HG02852 (cell line): ENCODE results near the gene ZNF789.
A peak's percentile ranks its signal among the peaks of the same experiment; 100 is the strongest.
"Not testable (repeated sequence)": the region's sequence is repeated elsewhere in the genome, so short reads cannot be mapped to it uniquely, and the experiment has no call there.

Source experiments
- ATAC-seq: cut with Tn5 transposase; IDR thresholded peaks from one replicate; pipeline ENCODE4 v1.9.1; 2021; ENCODE audit warnings: mild to moderate bottlenecking, moderate library complexity; ENCODE audit not compliant: unreplicated experiment

ZNF789 gene

DNA sequence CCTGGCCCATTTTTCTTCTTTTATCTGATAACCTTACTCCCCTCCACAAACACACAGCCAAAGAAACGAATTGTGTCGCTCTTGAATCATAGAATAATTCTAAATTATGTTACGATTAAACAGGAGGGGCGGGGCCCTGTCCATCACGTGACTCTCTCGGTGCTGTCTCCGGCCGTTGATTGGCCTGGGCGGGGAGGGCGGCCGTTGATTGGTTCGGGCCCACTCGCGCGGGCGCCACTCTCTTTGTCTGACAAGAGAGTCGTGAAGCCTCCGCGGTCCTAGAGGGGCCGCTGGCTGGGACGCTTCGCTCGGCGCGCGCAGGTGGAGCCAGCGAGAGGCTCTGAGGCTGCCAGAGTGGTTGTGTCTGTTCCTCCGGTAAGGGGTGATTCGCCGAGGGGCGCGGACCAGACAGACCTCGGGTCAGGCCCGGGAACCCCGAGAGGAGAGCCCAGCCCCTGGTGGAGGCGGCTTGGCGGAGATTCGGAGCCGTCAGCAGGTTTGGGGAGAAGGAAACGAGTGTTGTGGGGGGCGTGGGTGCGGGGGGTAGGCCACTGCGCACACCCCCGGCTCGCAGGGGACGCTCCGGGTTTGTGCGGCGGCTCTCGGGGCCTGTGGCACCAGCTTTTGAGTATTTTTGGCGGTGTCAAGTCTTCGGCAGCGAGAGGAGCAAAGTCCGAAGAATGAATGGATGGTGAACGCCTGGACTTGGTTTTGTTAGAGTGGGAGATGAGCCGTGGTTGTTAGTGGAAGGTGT lies at the start of gene ZNF789:
Gene ZNF789, plus strand, starts transcription at position 330 of the 754 bp plus-strand sequence. CDS start 3,567 bp downstream, outside the sequence.
- peak; percentile 94 for ATAC-seq

DNA sequence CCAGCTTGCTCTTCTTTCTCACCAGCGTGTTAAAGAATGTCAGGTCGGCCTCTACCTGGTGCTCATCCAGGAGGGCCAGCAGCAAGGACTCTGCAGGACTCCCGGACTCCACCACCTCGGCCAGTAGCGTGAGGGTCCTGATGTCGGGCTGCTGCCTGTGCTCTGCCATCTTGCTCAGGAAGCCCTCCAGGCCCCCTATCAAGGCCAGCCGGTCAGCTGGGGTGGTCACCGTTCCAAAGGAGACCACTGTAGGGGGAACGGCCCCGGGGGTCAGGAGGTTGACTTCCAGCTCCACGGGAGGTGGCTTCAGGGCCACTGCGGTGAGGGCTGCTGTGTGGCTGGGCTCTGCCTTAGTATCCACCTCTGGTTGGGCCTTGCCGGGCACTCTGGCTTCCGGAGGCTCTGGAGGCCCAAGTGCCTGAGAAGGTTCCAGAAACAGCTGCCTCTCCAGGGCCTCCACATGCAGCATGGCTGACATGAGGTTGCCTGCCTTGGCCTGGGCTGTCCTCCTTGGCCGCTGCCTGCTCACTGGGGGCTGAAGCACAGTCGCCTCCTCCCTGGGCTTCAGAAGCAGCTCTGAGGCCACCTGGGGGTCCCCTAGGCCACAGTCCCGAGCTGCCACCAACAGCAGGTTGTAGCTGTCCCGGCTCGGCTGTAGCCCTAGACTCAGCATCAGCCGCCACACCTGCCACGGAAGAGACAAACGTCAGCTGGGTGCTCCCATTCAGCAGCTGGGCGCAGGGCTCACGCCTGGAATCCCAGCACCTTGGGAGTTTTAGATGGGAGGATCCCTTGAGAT lies 47.6 kb upstream of the ZNF789 start:
- no peak for ATAC-seq

DNA sequence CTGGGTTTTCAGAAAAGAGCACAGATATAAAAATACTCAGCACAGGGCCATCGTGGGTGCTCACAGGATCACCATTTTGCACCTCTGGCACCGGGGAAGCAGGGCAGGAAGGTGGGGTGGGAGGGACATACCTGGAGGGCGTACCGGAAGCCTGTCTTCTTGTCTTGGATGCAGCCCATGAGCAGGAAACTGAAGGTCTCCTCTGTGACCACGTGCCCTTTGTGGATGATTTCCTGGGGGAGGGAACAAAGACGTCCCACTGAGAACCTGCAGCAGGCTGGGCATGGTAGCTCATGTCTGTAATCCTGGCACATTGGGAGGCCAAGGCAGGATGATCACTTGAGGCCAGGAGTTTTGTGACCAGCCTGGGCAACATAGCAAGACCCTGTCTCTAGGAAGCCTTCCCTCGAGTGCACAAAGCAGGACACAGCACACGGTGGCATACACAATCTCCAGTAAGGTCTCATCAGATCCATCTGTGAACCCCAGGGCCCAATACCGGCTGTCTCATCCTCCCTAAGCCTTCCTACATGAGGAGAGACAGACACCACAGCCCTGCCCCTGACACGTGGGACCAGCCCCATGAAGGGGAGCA lies 43.6 kb upstream of the ZNF789 start:
- ATAC-seq = no peak

DNA sequence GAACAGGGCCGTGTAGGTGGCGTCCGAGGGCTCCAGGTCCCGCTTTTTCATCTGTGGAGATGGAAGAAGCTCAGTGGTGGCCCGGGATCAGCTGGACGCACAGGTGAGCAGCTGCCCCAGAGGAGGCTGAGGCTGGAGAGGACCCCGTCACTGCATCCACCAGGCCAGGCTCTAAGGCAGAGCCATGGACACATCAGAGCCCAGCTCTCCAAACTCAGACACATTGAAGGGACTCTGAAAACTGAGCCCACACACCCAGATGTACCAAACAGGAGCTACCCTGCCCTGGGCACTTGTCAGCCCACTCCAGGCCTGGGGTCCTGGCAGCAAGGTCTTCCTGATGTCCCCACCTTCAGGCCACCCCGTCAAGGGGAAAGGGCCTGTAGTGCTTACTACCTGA lies 42.9 kb upstream of the ZNF789 start:
- no peak for ATAC-seq

DNA sequence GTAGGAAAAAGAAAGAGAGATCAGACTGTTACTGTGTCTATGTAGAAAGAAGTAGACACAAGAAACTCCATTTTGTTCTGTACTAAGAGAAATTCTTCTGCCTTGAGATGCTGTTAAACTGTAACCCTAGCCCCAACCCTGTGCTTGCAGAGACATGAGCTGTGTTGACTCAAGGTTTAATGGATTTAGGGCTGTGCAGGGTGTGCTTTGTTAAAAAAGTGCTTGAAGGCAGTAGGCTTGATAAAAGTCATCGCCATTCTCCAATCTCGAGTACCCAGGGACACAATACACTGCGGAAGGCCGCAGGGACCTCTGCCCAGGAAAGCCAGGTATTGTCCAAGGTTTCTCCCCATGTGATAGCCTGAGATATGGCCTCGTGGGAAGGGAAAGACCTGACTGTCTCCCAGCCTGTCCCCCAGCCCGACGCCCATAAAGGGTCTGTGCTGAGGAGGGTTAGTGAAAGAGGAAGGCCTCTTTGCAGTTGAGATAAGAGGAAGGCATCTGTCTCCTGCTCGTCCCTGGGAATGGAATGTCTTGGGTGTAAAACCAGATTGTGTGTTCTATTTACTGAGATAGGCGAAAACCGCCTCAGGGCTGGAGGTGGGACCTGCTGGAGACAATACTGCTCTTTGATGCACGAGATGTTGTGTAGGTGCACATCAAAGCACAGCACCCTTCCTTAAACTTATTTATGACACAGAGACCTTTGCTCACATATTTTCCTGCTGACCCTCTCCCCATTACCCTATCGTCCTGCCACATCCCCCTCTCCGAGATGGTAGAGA lies 40.7 kb upstream of the ZNF789 start:
- ATAC-seq = not testable (repeated sequence)

DNA sequence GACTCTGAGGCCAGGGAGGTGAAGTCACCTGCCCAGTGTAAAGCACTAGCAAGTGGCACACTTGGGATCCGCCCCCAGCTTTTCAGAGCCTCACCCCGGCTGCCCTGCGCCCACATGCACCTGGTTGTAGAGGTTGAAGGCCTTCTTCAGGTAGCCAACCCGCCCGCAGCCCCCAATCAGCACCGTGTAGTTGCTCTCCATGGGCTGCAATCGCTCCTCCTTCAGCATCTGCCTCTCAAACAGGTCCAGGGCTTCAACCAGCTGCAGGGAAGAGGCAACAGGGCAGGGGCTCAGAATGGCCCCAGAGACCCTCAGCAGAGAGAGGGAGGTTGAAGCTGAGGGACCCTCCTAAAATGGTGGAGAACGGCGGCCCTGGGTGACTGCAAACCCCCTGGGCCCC lies 39.5 kb upstream of the ZNF789 start:
- ATAC-seq = no peak

DNA sequence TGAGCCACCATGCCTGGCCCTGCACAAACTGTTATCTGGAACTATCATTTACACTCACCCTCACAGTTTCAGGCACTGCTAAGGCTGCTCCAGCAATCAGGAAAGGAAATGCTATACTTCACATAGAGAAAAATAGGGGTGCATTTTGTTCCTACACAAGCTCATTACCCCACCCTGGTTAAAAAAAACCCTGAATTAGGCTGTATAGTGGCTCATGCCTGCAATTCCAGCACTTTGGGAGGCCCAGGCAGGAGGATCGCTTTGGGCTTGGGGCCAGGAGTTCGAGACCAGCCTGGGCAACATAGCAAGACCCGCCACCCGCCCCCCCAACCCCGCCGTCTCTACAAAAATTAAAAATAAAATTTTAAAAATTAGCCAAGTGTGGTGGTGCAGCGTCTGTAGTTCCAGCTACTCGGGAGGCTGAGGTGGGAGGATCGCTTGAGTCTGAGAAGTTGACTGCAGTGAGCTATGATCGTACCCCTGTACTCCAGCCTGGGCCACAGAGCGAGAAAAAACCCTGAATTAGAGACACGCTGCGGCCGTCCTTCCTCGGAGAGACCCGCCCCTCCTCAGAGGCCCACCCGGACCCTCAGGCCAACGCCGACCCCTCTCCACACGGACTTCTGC lies 34.6 kb upstream of the ZNF789 start:
- ATAC-seq = peak; percentile 17

DNA sequence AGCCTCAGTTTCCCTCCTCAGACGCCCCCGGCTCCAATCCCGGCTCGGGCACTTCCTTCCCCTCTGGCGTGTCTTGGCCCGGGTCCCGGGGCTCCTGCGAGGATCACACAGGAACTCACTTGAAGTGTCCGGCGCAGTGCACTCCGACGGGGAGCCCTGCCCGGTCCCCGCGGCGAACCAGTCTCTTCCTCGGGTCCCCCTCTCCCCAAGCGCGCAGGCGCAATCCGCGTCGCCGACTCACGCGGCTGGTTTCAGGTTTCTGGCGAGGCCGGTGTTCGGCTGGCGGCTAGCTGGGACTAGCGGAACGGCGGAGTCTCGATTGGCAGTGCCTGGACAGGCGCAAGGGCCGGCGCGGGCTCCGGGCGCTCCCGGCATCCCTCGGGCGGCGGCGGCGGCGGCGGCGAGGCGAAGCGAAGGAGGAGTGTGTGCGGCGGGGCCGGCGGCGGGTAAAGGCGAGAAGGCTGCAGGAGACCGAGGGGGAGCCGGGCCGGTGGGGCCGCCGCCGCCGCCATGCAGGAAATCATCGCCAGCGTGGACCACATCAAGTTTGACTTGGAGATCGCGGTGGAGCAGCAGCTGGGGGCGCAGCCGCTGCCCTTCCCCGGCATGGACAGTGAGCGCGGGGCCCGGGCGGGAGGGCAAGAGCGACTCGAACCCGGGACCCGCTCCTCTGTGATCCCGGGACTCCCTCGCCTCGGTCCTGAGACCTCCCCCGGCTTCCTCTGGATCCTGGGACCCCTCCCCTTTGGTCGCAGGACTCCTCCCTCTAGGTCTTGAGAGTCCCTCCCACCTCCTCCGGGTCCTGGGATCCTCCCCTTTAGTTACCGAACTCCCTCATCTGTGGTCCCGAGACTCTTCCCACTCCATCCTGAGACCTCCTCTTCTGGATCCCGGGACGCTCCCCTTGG lies 33.9 kb upstream of the ZNF789 start, which contains the start of the genes CPSF4 and PTCD1:
Gene CPSF4, plus strand, starts transcription at position 371 of the 908 bp plus-strand sequence. Its CDS starts 140 bp downstream, at position 511.
Gene PTCD1, minus strand, starts transcription at position 226 of the 908 bp plus-strand sequence. CDS start 3,556 bp downstream, outside the sequence.
- peak; percentile 91 for ATAC-seq

DNA sequence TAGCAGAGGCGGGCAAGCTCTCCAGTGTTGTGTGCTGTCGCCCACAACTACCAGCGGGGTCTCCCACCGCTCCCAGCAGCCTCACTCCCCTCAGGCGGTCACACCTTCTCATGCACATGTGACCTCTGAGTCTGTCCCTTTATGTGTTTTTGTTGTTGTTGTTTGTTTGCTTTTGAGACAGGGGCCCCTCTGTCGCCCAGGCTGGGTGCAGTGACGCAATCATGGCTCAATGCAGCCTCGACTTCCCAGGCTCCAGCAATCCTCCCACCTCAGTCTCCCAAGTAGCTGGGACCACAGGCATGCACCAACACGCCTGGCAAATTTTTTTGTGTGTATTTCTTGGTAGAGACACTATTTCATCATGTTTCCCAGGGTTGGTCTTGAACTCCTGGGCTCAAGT lies 32.5 kb upstream of the ZNF789 start:
- ATAC-seq = no peak

DNA sequence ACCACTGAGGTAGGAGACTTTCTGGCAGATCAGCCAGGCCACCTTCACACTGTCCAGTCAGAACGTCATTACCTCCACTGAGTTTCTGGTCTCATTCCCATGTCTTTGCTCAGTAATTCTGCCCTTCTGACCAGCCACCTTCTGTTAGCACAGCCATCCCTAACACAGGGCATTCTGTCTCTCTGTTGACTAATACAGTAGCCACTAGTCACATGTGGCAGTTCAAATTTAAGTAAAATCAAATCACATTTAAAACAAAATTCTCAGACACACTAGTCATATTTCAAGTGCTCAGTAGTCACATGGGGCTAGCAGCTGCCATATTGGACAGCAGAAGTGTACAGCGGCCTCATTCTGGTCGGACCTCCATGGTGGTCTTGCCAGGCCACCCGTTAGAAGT lies 26.6 kb upstream of the ZNF789 start:
- ATAC-seq = no peak

DNA sequence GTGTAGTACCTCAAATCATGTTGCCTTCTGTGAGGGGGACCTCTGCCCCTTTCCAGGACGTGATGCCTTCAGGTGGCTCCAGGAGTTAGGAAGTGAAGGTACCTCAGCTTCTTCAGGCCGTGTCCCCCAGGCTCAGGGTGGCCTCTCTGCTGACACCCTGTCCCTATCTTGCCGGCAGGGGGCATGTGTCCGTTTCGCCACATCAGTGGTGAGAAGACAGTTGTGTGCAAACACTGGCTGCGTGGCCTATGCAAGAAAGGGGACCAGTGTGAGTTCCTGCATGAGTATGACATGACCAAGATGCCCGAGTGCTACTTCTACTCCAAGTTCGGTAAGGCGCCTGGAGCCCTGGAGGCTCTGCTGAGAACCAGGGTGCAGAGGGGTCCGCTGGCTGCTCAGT lies 24.7 kb upstream of the ZNF789 start:
- no peak for ATAC-seq

DNA sequence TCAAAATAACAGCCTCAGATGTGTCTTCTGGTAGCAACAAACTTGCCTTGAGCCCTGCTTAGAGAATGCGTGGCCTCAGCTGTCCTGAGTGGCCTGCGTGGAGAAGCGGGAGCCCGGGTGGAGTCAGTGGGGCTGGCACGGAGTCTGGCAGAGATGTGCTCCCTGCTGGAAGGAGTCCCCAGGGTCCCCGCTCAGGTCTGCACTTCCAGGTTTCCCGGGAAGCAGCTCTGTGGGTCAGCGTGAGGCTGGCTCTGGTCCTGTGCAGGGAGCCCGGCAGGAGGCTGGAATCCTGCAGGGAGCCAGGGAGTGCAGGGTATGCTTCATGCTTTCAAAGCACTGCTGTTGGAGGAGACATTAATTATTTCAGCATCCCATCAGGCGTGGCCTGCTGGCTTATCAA lies 23.8 kb upstream of the ZNF789 start:
- no peak for ATAC-seq

DNA sequence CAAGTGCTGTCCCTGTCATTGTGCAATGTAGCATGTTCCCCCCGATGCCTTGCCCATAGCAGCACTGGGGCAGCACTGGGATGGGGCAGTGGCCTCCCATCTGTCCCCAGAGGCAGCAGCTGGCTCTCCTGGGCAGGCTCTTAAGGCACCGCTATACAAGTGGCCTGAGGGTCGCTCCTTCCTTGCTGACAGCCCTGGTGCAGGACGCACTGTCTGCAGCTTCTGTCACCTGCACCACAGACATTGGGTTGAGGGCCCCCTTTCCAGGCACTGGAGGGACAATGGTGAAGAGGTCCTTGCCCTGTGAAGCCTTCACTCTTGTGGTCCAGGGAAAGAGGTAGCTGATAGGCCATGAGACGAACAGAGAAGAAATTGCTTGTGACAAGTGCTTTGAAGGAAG lies 23.4 kb upstream of the ZNF789 start:
- no peak for ATAC-seq

DNA sequence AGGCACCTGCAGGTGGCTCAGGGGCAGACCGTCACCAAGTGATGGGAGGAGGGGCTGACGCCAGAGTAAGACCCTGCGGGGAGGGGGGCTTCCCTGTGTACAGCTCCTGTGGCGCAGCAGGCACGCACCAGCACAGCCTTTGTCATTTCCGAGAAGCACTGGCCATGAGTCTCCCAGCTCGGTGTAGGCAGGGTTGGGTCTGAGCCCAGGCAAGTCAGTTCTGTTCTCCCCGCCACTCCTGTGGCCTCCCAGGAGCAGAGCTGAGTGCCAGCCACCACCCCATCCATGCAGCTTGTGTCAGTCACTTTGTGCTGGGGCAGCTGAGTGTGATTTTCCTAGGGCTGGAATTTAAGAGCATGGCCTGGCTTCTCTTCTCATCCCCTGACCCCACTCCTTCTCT lies 20.8 kb upstream of the ZNF789 start:
- ATAC-seq = no peak

DNA sequence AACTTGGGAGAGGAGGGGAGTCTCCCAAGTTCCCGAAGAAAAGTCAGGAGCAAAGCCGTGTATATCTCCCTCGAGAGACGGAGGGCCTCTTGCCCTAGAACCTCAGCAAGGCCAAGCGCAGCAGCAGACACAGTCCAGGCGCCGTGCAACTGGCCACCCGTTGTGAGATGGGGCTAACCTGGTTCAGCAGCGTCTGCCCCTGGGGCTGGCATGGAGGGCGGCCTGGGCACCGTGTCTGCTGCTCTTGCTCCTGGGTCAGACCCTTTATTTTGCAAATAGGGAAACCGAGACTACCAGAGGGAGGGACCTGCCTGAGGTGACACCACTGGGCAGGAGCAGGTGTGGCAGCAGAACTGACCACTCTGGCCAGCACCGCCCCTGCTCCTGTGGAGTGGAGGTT lies 20.1 kb upstream of the ZNF789 start:
- no peak for ATAC-seq

DNA sequence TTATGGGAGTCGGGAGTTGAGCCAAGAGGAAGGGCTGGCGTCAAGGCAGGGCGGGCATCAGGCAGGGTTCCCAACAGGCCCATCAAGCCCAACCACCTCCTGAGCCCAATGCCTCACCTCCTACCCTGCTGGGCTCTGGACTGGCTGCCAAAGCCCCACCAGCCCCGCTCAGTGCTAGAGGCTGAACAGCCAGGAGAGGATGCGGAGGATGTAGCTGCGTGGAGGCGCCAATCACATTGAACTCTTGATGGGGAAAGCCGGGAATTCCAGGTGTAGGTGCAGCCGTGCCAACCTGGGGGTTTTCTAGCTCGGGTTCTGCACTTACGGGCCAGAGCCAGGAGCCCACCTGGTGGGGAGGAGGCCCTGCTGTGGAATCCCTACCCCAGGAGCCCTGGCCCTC lies 19.6 kb upstream of the ZNF789 start:
- ATAC-seq = no peak

DNA sequence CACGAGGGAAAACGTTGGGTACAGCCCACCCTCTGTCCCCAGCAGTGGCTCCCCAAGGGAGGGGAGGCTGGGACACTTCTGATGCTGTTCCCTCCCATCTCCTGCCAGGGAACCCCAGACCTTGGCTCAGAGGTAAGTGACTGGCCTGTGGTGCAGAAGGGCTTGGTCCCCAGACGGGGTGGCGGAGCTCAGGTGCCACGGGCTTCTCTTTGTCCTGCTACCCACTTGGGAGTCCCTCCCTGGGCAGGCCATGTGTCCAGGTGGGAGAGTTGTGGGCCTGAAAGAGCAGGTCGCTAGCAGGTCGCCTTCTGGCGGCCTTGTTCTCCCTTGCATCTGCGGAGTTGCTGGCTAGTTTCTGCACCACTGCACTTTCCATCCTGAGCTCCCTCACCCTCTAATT lies 16.8 kb upstream of the ZNF789 start:
- ATAC-seq = no peak

DNA sequence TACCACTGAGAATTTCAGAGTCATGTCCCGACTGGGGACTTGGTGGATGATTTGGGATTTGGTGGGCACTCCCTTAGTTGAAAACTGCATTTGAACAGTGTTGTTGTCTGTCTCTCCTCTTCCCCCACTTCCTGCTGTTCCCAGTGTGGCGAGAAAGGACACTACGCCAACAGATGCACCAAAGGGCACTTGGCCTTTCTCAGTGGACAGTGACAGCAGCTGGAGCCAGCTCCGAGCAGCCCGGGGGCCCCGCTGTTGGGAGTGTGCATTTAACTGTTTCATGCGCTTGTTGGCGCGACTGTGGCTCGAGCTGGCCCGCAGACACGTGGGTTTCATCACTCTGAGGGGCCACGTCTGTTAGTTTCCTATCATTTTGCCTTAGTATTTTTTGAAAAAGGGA lies 16.4 kb upstream of the ZNF789 start:
- no peak for ATAC-seq

DNA sequence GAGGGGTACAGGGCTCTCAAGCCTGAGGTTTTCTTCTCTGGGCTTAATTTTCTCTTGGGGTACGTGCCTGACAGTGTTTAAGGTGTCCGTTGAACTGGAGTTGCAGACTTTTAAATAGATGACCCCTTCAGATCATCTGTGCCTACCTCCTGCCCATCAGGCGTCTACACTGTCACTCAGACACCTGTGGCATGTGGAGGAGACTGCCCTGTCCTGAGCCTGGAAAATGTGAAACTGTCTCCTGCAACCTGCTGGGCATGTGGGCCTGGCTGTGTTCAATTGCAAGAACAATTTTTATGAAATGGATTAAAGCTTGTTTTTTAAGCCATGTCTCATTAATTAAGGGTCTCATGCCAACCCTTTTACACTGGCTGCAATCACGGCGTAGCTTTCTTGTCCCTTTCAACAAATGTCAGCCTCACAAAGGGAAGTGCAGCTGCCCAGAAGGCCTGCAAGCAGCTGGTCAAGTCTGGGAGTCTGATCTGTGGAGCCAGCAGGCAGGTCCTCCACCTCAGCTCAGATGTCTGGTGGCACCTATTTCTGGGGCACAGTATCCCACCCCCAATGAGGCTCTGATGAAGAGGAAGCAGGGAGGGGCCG lies 15.5 kb upstream of the ZNF789 start:
- no peak for ATAC-seq
